A549 (cell line): ENCODE measurements around the gene SMURF1. TPM values are rescaled to one million over a fixed set of nuclear protein-coding genes. Genes with fewer than 3 reads are reported as not detected.
"Not testable (repeated sequence)": the region's sequence is repeated elsewhere in the genome, so short reads cannot be mapped to it uniquely, and the experiment has no call there.

ENCODE experiments used
- ATAC-seq, 2 experiments: fragments of 200-7000 bp in 1 of 2; fragments of >200 bp in 1 of 2; cut with Nextera tagmentation in 1 of 2; cut with Tn5 transposase in 1 of 2; 3 replicates each; pipeline versions ENCODE4 v1.8.0 to v1.9.1; 2018 to 2020; ENCODE audit warnings: mild to moderate bottlenecking in 1 of 2, moderate library complexity in 1 of 2
- CTCF ChIA-PET: fragments of 300-600 bp; sonication (Branson Sonifier 250); formaldehyde crosslinking; extraction: SDS; loops from one replicate; lab custom pipeline; 2021; ENCODE audit warnings: antibody characterized with exemption, inconsistent platforms; lab: Yijun Ruan, JAX
- POLR2A ChIA-PET: fragments of 350-600 bp; formaldehyde crosslinking; extraction: SDS; loops from one replicate; lab custom pipeline; 2021; ENCODE audit warnings: antibody characterized with exemption, inconsistent platforms; lab: Yijun Ruan, JAX
- DNase-seq, 2 experiments: peaks; one replicate each; pipeline versions ENCODE4 v3.0.0 to v3.0.0-alpha.2; 2011 to 2016; ENCODE audit warnings: low read depth in 1 of 2, low spot score in 1 of 2
- FAIRE-seq: peaks from 2 replicates; lab custom pipeline; 2011; peaks lifted over from hg19 to GRCh38; lab: Jason Lieb, UNC
- H3K27ac ChIP-seq, 2 experiments: fragments of >200 bp; sonication (Bioruptor Twin); formaldehyde crosslinking; 3 replicates each; pipeline ENCODE4 v1.5.1; 2016 to 2017
- H3K4me1 ChIP-seq: fragments of >200 bp; sonication (Bioruptor Twin); formaldehyde crosslinking; 3 replicates; pipeline ENCODE4 v1.6.1; 2016
- H3K4me2 ChIP-seq: fragments of >200 bp; sonication (Bioruptor Twin); formaldehyde crosslinking; 3 replicates; pipeline ENCODE4 v1.6.1; 2016
- H3K4me3 ChIP-seq: fragments of >200 bp; sonication (Bioruptor Twin); formaldehyde crosslinking; 3 replicates; pipeline ENCODE4 v1.5.1; 2016
- H3K9me3 ChIP-seq: fragments of >200 bp; sonication (Bioruptor Twin); formaldehyde crosslinking; 3 replicates; pipeline ENCODE4 v1.6.1; 2016
- BHLHE40 ChIP-seq: IDR thresholded peaks from 2 replicates; pipeline ENCODE4 v1.6.1; 2012; ENCODE audit warnings: low read depth, low read length, inconsistent platforms
- CEBPB ChIP-seq, 2 experiments: fragments of >200 bp in 1 of 2; sonication (Bioruptor Twin) in 1 of 2; formaldehyde crosslinking in 1 of 2; IDR thresholded peaks; 2 replicates each; pipeline ENCODE4 v1.6.1; 2012 to 2016
- CHD2 ChIP-seq: fragments of 150-350 bp; IDR thresholded peaks from 2 replicates; pipeline ENCODE4 v1.6.1; 2014; ENCODE audit warnings: low read length; ENCODE audit not compliant: partially characterized antibody
- EP300 ChIP-seq, 2 experiments: fragments of >200 bp; sonication (Bioruptor Twin); formaldehyde crosslinking; IDR thresholded peaks; 2 replicates in 1 of 2; 3 replicates in 1 of 2; pipeline ENCODE4 v1.6.1; 2016 to 2017
- FOSL2 ChIP-seq, 2 experiments: fragments of 450-650 bp in 1 of 2; fragments of >200 bp in 1 of 2; sonication (Bioruptor Twin) in 1 of 2; formaldehyde crosslinking; IDR thresholded peaks; 2 replicates each; pipeline versions ENCODE4 v1.5.0 to v1.6.1; 2016 to 2020; ENCODE audit warnings: mild to moderate bottlenecking in 1 of 2, moderate library complexity in 1 of 2
- GATA3 ChIP-seq: IDR thresholded peaks from 2 replicates; pipeline ENCODE4 v1.6.1; 2012; ENCODE audit warnings: borderline replicate concordance
- HEYL ChIP-seq: fragments of 250-450 bp; sonication (Bioruptor Pico); IDR thresholded peaks from 2 replicates; pipeline ENCODE4 v1.8.0; 2021; ENCODE audit warnings: mild to moderate bottlenecking, moderate library complexity
- JUN ChIP-seq, 2 experiments: fragments of >200 bp; sonication (Bioruptor Twin); formaldehyde crosslinking; IDR thresholded peaks; 2 replicates in 1 of 2; 3 replicates in 1 of 2; pipeline ENCODE4 v1.6.1; 2016 to 2017
- JUNB ChIP-seq: fragments of >200 bp; sonication (Bioruptor Twin); formaldehyde crosslinking; IDR thresholded peaks from 2 replicates; pipeline ENCODE4 v1.6.1; 2016
- KDM5A ChIP-seq: fragments of 200-600 bp; sonication (generic); IDR thresholded peaks from 2 replicates; pipeline ENCODE4 v1.6.1; 2016; ENCODE audit warnings: antibody characterized with exemption, mild to moderate bottlenecking
- MAFK ChIP-seq: fragments of 450-650 bp; IDR thresholded peaks from 2 replicates; pipeline ENCODE4 v1.6.1; 2014; ENCODE audit not compliant: partially characterized antibody
- NFE2L2 ChIP-seq: fragments of 150-350 bp; conservative IDR thresholded peaks from 2 replicates; pipeline ENCODE4 v1.6.1; 2014; ENCODE audit warnings: low read length
- NPAS2 ChIP-seq: fragments of 250-450 bp; sonication (Bioruptor Pico); IDR thresholded peaks from 2 replicates; pipeline ENCODE4 v1.8.0; 2022; ENCODE audit warnings: mild to moderate bottlenecking, moderate library complexity, borderline replicate concordance
- POLR2A ChIP-seq: IDR thresholded peaks from 2 replicates; pipeline ENCODE4 v1.6.1; 2012; ENCODE audit warnings: mild to moderate bottlenecking, low read length
- RAD21 ChIP-seq, 2 experiments: fragments of >200 bp in 1 of 2; sonication (Bioruptor Twin) in 1 of 2; formaldehyde crosslinking in 1 of 2; IDR thresholded peaks in 1 of 2; conservative IDR thresholded peaks in 1 of 2; 2 replicates in 1 of 2; 3 replicates in 1 of 2; pipeline ENCODE4 v1.6.1; 2012 to 2018; ENCODE audit warnings: inconsistent platforms in 1 of 2
- RARB ChIP-seq: fragments of 250-450 bp; sonication (Bioruptor Pico); IDR thresholded peaks from 2 replicates; pipeline ENCODE4 v1.8.0; 2021; ENCODE audit warnings: mild to moderate bottlenecking, moderate library complexity
- RCOR1 ChIP-seq: fragments of 150-350 bp; IDR thresholded peaks from 2 replicates; pipeline ENCODE4 v1.6.1; 2014; ENCODE audit warnings: antibody characterized with exemption, low read length, low read depth
- RNF2 ChIP-seq: fragments of 200-600 bp; sonication (generic); IDR thresholded peaks from 2 replicates; pipeline ENCODE4 v1.6.1; 2016; ENCODE audit warnings: low read depth, mild to moderate bottlenecking, antibody characterized with exemption, moderate library complexity, borderline replicate concordance
- SREBF2 ChIP-seq: fragments of 450-650 bp; IDR thresholded peaks from 2 replicates; pipeline ENCODE4 v1.6.1; 2014; ENCODE audit warnings: mild to moderate bottlenecking, moderate library complexity
- ZFP36 ChIP-seq: fragments of 450-650 bp; IDR thresholded peaks from 2 replicates; pipeline ENCODE4 v1.6.1; 2014; ENCODE audit warnings: borderline replicate concordance; ENCODE audit not compliant: partially characterized antibody
- WGBS: methylation state at CpG from one replicate; pipeline ENCODE4 v1.1.6; 2017; ENCODE audit errors: missing lambda C conversion rate; 5-methylcytosine and 5-hydroxymethylcytosine counted together
- polyA plus RNA-seq, 4 experiments: library from polyadenylated mRNA; depleted of rRNA in 3 of 4; stranded (reverse); fragments of >200 nt; fragmentation: RNase III in 1 of 4; extraction: RNeasy Plus Mini Kit Qiagen cat#74134 plus additional on column Dnase treatment in 1 of 4; gene quantifications; 2 replicates in 3 of 4; 3 replicates in 1 of 4; pipeline ENCODE4 v1.2.3, GENCODE V29; 2011 to 2017
- TF ChIP-seq, protein P1 (sequence below): fragments of 250-450 bp; sonication (Bioruptor Pico); IDR thresholded peaks from 2 replicates; pipeline ENCODE4 v1.5.0; 2021; ENCODE audit warnings: mild to moderate bottlenecking, moderate library complexity, borderline replicate concordance
- TF ChIP-seq, protein P2 (sequence below): IDR thresholded peaks from 2 replicates; pipeline ENCODE4 v1.6.1; 2012
- TF ChIP-seq, protein P3 (sequence below): fragments of >200 bp; sonication (Bioruptor Twin); formaldehyde crosslinking; IDR thresholded peaks from 3 replicates; pipeline ENCODE4 v1.6.1; 2016

The SMURF1 gene
- polyA plus RNA-seq, 2 of the 4 experiments (the other 2 are of a cell fraction): 13.8 to 22.1 TPM

DNA sequence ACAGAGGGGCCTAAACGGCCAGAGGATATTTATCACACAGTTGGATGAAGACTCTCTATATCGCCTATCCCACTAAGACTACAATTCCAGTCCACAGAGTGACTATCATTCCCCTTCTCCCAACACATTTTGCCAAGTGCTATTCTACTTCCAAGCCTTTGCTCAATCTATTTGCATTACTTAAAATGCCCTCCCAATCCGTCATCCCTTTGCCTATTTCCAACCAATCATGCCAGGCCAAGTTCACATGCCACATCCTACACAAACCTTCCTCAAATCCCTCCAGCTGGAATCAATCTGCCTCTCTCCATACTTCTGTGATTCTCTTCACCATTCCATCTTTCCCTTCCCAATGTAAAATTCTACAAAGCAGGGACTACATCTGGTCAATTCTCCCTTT, 38.2 kb downstream of the SMURF1 start:
- no peak for FAIRE-seq
- Histone ChIP-seq H3K4me3 (no peak overlapping the region), H3K27ac (peak overlapping the region; percentile 74 to 75; a peak in 4 of 6 replicates), H3K4me1 (peaks cover 100% of the 10 kb centered on the region), H3K4me2 (peak overlapping the region; percentile 71), H3K9me3 (no peaks in the 10 kb centered on the region)
- CTCF ChIA-PET: interaction anchor here (0.6 kb wide), 1 partner anchor 18 kb away, joined by 4 read pairs; no protein-coding TSS in a partner anchor
- no peak for DNase-seq
- POLR2A ChIA-PET: no interaction called here
- TF ChIP-seq ZFP36 (no peak), POLR2A (no peak), RNF2 (no peak), RAD21 (conservative IDR thresholded peaks at IDR 0.05 in 1 of 2, IDR thresholded peaks at IDR 0.05 in 1 of 2) (no peak), RARB (CRISPR knock-in tag) (no peak), RCOR1 (no peak), GATA3 (no peak), NFE2L2 (no peak)
- TF ChIP-seq, protein P1, sequence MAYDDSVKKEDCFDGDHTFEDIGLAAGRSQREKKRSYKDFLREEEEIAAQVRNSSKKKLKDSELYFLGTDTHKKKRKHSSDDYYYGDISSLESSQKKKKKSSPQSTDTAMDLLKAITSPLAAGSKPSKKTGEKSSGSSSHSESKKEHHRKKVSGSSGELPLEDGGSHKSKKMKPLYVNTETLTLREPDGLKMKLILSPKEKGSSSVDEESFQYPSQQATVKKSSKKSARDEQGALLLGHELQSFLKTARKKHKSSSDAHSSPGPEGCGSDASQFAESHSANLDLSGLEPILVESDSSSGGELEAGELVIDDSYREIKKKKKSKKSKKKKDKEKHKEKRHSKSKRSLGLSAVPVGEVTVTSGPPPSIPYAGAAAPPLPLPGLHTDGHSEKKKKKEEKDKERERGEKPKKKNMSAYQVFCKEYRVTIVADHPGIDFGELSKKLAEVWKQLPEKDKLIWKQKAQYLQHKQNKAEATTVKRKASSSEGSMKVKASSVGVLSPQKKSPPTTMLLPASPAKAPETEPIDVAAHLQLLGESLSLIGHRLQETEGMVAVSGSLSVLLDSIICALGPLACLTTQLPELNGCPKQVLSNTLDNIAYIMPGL (CRISPR knock-in tag): no peak
- TF ChIP-seq, protein P2, sequence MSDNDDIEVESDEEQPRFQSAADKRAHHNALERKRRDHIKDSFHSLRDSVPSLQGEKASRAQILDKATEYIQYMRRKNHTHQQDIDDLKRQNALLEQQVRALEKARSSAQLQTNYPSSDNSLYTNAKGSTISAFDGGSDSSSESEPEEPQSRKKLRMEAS: no peak
- no peak for ATAC-seq
- WGBS: 73% methylated on average over 3 of the region's 3 CpGs

DNA sequence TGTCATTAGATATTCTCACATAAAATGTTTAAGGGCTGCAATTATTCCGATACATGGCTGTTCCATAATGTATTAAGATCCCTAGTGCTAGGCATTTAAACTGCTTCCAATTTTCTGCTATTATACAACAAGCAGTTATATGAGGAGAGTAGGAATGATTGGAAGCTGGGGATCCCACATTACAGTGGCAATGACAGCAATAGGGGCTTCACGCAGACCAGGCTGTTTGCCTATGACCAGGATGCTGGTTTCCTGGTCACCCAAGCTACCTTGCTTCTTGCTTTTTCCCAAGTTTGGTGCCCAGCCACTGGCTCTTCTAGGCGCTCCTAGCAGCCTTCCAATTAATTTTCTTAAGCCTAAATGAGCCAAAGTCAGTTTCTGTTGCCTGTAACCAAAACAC, 39.3 kb downstream of the SMURF1 start:
- Histone ChIP-seq H3K9me3 (0 out of 3 replicates have a peak, but pooled peaks cover 1% of the 10 kb centered on the region), H3K4me2 (no peak overlapping the region; the same call in 1 of the 3 replicates), H3K4me3 (no peak overlapping the region), H3K27ac (peak overlapping the region; percentile 11 to 81; a peak in 4 of 6 replicates), H3K4me1 (peaks cover 100% of the 10 kb centered on the region)
- ATAC-seq (no peak), DNase-seq (no peak), FAIRE-seq (no peak)
- ChIA-PET CTCF (interaction anchor here (1.4 to 1.6 kb wide), 2 partner anchors 37 to 208 kb away, joined by 5 read pairs; no protein-coding TSS in a partner anchor), POLR2A (no interaction called here)
- WGBS: 97% methylated on average over 3 of the region's 3 CpGs
- TF ChIP-seq JUN (IDR thresholded peaks at IDR 0.05) (no peak), KDM5A (no peak), BHLHE40 (no peak), POLR2A (no peak)

DNA sequence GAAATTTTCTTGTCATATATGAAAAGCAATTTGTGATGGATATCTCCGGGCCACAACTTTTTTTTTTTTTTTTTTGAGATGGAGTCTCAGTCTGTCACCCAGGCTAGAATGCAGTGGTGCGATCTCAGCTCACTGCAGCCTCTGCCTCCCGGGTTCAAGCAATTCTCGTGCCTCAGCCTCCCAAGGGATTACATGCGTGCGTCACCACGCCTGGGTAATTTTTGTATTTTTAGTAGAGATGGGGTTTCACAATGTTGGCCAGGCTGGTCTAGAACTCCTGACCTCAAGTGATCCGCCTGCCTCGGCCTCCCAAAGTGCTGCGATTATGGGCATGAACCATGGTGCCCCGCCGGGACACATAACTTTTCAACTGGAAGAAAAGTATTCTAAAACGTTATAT, 40.1 kb downstream of the SMURF1 start:
- peak overlapping the region; percentile 81 for H3K4me2 ChIP-seq
- CTCF ChIA-PET: interaction anchor here (1.0 to 1.6 kb wide), 2 partner anchors 23 to 38 kb away, joined by 3 to 5 read pairs; no protein-coding TSS in a partner anchor
- peak overlapping the region; percentile 65 to 81 for H3K27ac ChIP-seq
- WGBS: 79% methylated on average over 13 of the region's 13 CpGs
- ATAC-seq, H3K4me3 ChIP-seq, DNase-seq, POLR2A ChIA-PET, H3K9me3 ChIP-seq, FAIRE-seq: not testable (repeated sequence)
- H3K4me1 ChIP-seq: peaks cover 99% of the 10 kb centered on the region

DNA sequence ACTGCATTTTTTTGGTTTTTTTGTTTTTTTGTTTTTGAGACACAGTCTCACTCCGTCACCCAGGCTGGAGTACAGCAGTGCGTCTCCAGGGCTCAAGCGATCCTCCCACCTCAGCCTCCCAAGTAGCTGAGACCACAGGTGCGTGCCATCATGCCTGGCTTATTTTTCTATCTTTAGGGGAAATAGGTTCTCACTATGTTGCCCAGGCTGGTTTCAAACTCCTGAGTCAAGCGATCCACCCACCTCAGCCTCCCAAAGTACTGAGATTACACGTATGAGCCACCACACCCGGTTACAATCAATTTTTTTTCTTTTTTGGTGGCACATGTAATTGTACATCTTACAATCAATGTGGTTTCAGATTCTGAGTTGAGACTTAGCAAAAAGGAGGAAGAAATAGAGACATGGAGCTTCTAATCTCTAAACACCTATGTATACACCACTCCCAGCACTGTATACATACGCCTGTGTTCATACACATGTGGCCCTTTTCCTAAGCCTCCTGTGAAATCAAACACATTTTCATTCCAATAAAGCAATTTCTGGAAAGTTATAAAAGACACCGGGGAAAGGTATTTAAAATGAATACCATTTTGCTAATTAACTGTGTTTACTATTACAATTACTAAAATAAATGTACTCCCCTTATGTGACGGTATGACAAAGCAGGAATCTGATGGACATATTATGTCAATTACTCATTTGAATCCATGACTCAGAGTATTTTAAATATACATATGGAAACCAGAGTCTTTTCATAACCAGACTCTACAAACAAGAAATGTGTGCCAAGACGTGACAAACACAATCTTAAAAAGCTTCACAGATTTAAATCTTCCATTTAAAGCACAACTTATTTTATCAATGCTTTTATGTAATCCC, 40.9 kb downstream of the SMURF1 start:
- Histone ChIP-seq H3K27ac (peak overlapping the region; percentile 65 to 81), H3K9me3 (0 out of 3 replicates have a peak, but pooled peaks cover 2% of the 10 kb centered on the region), H3K4me3 (peak overlapping the region; percentile 7; the same call in 1 of the 3 replicates), H3K4me1 (peaks cover 99% of the 10 kb centered on the region)
- POLR2A ChIA-PET: interaction anchor here (0.5 kb wide), 1 partner anchor 37 kb away, joined by 6 read pairs; no protein-coding TSS in a partner anchor
- WGBS: 20% methylated on average over 11 of the region's 11 CpGs
- peak; percentile 49 to 70; a peak in 3 of 6 replicates for ATAC-seq
- DNase-seq: peak; percentile 50 to 60
- CTCF ChIA-PET: interaction anchor here (1.0 to 1.3 kb wide), 3 partner anchors 22 to 171 kb away, joined by 3 to 4 read pairs (median 3); no protein-coding TSS in a partner anchor
- TF ChIP-seq JUNB (peak; percentile 77), HEYL (CRISPR knock-in tag) (no peak), SREBF2 (no peak), RAD21 (conservative IDR thresholded peaks at IDR 0.05 in 1 of 2, IDR thresholded peaks at IDR 0.05 in 1 of 2) (no peak), CHD2 (no peak), NPAS2 (no peak), MAFK (peak; percentile 65), CEBPB (IDR thresholded peaks at IDR 0.05) (no peak), FOSL2 (IDR thresholded peaks at IDR 0.05) (peak; percentile 52; the same call in 1 of the 2 replicates), FOSL2 (CRISPR knock-in tag; IDR thresholded peaks at IDR 0.05) (peak; percentile 95), BHLHE40 (no peak), POLR2A (no peak), NFE2L2 (peak; percentile 52; the same call in 1 of the 2 replicates), EP300 (IDR thresholded peaks at IDR 0.05) (0 out of 5 replicates have a peak, but pooled peaks of 1 of the 2 experiments have one; percentile 22), GATA3 (peak; percentile 69; the same call in 1 of the 2 replicates)
- TF ChIP-seq, protein P3, sequence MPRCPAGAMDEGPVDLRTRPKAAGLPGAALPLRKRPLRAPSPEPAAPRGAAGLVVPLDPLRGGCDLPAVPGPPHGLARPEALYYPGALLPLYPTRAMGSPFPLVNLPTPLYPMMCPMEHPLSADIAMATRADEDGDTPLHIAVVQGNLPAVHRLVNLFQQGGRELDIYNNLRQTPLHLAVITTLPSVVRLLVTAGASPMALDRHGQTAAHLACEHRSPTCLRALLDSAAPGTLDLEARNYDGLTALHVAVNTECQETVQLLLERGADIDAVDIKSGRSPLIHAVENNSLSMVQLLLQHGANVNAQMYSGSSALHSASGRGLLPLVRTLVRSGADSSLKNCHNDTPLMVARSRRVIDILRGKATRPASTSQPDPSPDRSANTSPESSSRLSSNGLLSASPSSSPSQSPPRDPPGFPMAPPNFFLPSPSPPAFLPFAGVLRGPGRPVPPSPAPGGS: no peak
- TF ChIP-seq, all 56 proteins: peak for 6
- no peak for FAIRE-seq
- H3K4me2 ChIP-seq: peak overlapping the region; percentile 81
